ENCODE data around the gene CD83.

GRCh38 chr6:14148471-14148870 lies 30.9 kb downstream of the CD83 start:
- TF ChIP-seq CTCF (IDR thresholded peaks at IDR 0.05) (no peak), POLR2A (IDR thresholded peaks at IDR 0.05) (no peak)
